CD1c-positive myeloid dendritic cell (primary cell): ENCODE results near the gene EIF5A.

Source experiments
- DNase-seq: peaks from one replicate; pipeline ENCODE4 v3.0.0-alpha.2; 2016; ENCODE audit errors: extremely low spot score

The EIF5A gene

DNA sequence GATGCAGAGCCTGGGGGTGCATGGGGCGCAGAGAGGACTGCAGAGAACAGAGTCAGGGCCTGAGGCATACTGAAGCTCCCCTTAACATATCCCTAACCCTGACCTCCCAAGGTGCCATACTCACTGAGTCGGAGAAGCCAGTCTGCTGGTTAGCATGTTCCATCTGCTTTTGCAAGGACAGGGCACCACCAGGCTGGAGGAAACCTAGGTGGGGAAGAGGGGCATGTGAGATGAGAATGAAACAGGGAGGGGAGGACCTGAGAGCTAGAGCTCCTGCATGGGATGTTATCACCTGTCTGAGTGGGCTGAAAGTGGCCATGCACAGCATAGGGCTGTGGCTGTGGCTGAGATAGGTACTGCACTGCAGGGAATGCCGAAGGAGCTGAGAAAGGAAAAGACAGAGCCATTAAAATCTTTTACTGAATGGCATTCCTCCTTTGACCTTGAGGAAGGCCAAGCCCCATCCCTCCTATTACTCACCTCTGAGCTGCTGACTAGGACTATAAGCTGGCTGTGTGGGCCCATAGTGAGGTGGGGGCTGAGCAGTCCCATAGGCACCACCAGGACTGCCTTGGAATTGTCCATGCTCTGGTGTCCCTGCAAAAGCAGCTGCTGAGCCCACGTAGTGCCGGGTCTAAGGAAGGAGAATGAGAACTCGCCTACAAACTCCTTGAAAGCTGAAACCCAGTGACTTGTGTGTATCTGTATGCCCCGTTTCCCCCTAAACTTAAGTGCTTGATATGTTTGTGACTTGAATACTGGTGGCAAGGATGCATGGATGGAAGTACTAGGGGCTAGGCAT, 5.9 kb downstream of the EIF5A start:
- no peak for DNase-seq

DNA sequence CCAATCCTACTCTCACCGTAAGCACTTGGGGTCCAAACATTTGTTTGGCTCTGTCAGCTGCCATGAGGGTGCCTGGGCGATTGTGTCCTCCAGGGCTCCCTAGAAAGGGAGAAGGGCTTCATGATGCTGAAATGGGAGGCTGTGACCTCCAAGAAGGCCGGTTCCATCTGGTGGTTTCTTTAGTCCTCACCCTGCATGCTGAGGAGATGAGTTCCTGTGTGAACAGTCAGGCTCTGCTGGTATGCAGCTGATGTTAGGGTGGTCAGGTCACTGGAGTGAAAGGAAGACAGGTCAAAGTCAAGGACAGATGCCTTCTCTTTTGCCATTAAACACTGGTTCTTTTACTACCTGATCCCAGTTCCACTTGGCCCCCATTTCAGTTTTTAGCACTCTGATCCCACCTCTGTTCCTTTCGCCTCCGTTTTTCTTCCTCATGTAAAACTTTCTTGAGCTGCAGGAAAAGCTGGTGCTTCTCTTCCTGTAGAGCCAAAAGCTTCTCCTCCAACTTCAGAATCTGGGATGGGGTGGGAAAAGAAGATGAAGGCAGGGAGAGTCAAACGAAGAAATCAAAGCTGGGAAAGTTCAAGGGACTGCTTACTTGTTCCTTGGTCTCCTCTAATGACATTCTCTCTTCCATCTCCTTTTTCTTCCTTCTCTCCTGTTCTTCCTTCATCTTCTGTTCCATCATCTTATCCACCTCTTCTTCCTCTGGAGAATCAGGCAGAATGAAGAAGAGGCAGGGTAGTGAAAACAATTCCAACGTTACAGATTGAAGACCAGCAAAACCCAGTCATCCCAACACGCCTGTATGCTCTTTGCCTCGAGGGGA, 6.7 kb downstream of the EIF5A start:
- DNase-seq: no peak

DNA sequence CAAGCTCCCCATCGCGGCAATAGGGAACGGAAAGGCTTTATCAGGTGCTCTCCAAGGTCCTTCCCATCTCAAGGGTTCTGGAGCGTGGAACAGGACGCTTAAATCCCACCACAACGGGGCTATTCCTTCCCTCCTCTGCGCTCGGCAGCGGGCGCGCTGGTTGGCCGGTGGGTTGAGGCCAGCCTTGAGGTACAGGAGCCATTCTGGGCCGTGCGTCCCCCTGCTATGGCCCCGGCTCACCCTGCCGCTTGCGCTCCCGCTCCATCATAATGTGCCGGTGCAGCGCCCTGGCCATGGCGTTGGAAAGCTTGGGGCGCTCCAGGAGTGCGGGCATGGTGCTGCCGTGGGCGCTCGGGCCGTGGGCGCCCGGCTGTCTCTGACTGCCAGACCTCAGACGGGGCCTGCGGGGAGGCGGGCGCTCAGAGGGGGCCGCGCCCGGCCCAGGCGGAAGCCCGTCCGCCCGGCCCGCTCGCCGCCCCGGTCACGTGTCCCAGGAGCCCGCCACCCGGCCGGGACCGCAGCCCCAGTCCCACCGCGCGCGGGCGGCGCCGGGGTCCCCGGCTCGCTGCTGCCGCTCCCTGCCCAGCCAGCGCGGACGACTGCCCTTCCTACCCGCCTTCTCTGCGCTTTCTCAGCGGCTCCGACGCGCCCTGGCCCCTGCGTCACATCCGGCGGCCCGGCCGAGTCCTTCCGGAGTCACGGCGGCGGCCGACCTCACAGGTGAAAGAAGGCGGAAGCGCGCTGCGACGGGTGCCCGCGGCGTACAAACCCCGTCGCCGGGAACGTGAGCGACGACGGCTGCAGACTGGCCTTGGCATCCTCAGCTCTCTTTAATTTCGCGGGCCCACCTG, 7.5 kb downstream of the EIF5A start, which contains the start of gene GPS2:
TSS of gene GPS2 (minus strand) at position 642 of the 851 bp plus-strand sequence. CDS start at position 334, 308 bp downstream.
- DNase-seq: peak; percentile 92

DNA sequence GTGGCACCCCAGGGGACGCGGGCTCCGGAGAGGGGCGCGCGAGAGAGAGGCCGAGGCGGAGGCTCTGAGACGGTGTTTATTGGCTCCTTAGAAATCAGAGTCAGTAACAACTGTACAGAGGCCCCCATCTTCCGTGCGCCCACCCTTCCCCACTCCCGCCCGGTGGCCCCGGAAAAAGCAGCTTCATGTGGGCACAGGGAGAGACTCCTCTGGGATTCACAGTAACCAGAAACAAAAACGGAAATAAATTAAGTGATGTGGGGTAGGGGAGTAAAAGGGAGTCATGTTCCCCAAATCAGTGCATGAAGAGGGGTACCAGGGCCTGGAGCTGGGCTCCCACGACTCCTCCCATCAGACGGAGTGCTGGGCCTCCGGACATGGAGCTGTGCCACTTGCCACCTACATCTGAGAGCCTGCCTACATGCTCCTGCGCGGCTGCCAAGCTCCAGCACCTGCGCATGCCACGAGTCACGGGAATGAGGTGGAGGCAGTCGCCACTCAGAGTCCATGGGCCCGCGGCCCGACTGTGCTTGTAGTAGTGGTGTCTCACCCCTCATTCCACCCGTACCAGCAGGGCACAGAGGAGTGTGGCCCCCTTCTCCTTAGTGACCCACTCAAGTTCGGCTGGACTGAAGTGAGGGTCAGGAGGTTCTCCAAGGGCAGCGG, 8.3 kb downstream of the EIF5A start:
- DNase-seq: no peak

DNA sequence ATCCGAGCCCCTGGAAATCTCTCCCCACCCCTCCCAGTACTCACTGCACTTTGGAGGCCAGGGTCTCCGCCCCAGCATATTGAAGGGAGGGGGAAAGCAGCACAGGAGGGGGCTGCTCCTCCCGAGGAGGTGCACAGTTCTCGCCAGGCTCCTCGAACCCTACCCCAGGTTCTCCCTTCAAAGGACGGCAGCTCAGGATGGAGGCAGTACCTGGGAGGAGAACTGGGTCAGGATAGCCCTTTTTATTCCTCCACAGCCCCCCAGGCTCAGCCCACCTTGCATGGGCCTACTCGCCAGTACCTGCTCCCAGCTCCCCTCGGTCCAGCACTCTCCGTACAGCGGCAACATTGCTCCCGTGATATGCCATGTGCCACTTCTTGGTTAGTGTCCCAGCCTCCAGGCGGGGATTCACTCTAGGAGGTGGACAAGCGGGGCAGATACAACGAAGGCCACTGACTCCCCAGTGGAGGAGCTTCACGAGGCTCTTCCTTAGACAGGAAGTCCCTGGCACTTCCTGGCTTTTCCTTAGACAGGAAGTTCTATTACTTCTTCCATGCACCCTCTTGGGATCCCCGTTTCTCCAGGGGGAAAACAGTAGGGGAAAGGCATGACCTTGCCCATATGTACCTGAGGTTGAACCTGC, 9.9 kb downstream of the EIF5A start:
- no peak for DNase-seq

DNA sequence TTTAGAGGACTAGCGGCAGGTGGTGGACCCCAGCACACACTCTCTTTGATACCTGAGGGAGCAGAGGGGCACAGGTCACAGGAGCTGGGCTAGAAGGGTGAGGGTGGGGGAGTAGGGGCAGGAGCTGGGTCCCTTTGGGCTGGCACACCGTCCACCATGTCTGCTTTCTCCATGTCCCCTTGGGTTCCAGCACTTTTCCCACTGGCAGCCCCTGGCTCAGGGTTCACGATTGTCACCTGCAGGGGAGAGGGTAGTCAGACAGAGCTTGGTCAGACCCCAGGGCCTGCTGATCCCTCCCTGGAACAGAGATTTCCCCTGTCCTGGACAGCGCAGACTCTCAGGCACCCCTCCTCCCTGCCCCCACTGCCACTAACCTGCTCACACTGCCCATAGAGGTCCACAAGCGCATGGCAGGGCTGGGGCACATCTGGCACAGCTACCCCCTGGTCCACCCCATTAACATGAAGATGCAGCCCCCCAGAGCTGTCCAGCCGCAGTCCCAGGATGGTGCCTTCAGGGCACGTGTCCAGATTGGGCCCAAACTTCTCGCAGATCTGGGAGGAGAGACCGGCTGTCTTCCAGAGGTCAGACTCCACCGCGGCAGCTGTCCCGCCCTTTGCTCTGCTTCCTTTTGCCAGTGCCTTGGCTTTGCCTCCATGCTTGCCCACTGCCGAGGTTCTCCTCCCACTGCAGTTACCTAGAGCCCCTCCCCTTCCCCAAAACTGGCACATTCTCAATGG, 10.9 kb downstream of the EIF5A start:
- no peak for DNase-seq

DNA sequence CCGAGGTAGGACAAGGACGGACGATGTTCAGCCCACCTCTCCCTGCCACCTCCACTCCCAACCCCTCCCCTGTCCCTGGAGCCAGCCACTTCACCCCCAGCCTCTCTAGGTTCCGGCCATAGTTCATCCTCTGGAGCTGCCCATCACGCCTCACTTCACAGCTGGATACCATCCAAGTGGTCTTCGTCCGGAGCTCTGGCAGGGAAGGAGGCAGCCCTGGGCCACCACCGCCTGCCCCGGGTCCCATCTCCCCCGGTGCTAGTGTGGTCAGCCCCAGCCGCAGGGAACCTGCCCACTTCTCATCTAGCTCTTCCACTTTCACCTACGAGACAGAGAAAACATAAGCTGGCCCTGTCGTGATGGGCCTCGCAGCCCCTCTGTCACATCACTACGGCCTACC, 14.0 kb downstream of the EIF5A start:
- DNase-seq: no peak

DNA sequence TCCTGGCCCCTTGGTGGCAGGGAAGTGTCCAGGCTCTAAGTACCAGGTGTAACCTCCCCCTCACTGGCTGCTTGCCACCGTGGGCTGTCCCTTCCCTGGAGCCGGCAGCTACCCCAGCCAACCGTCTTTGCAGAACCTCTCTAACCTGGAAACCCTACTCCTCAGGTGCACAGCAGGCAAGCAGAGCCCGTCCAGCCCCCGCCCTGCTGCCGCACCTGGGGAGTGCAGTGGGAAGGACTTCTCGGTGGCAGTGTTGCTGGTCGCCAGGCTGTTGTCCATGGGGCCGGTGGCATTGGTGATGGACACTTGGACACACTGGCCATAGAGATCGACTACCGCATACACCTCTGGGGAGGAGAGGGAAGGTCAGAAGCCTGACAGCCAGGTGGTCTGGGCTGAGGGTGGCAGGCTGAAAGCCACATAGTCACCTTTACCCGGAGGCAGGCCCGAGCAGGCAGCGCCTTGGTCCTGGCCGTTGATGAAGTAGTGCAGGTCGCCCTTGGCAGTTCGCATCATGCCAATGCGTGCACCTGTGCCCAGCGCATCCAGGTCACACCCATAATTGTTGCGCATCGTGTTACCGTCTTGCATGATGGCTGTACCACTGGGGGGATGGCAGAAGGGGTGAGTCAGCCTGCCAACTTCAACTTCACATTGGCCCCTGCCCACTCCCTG, 15.2 kb downstream of the EIF5A start:
- no peak for DNase-seq

DNA sequence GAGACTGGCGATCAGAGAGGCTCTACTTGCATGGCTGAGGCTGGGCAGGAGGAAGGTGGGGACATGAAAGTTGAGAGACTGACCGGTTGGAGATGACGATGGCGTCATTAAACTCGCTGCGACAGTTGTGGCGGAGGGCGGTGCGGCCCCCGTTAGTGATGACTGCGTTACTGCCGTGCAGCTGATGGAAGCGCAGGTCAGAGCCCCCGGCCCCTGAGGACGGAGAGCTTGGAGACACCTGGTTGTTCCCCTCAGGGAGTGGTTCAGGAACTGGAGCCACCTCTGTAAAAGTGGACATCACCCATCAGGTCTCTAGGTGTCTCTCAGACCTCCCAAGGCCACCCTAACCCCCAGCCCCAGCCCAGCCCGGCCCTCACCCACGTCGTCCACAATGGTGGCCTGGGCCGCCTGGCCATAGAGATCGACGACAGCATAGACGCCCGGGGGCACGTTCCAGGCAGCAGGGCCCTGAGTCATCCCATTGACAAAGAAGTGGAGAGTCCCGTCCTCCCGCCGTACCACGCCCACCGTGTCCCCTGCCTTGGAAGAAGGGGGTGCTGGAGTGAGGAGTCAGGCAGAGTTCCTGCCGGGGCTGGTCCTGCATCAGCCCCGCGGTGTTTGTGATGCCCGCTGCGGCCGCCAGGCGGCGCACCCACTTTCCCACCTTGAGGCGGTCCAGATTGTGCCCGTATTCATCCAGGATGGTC, 16.5 kb downstream of the EIF5A start:
- DNase-seq: peak; percentile 61

DNA sequence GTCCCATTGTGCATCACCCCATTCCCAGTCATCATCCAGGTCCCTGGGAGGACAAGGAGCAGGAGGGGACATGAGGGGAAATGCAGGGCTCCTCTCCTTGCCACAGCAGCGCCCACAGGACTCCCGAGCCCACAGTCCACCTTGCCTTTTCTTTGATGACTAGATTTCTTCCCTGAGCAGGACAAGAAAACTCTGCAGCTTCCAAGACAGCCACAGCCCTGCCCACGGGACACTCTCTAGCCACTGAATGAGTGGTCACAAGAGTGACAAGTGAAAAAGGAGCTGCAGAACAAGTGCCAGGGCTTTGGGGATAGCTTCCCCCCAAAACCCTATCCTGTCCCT, 17.0 kb downstream of the EIF5A start:
- no peak for DNase-seq

DNA sequence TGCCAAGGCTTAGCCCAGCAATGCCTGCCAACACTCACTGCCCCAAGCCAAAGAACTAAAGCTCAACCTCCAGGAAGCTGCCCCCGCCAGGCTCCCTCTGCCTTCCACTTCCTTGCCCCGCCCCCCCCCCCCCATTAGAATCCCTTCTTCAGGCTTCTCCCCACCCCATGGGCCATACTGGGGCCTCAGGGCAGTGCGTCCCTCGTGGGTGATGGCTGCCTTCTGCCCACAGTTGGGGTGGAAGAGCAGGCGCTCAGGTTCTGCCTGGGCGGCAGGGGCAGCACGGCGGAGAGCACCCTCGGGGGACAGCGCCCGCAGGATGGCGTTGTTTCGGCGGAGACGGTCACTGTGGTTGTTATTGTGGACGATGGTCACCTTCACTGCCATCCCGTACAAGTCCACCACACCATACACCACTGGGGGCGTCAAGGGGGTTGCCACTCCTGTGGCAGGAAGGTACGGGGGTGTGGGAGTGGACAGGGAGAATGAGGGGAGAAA, 17.7 kb downstream of the EIF5A start:
- DNase-seq: no peak

DNA sequence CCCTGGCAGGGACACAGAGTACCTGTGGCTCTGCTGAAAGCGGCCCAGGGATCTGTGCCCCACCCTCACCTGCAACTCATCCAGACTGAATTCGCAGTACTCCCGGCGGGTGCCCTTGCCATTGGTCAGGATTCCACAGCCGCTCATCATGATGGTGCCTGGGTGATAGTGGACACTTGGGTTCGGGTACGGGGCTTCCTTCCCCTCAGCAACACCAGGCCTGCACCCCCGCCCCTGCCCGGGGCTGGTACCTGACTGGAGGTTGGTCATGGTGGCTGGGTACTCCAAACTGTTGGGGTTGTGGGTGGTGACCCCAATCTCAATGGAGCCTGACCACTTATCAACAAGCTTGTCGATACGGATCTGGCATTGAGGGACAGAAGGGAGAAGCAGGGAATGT, 18.8 kb downstream of the EIF5A start:
- DNase-seq: no peak

DNA sequence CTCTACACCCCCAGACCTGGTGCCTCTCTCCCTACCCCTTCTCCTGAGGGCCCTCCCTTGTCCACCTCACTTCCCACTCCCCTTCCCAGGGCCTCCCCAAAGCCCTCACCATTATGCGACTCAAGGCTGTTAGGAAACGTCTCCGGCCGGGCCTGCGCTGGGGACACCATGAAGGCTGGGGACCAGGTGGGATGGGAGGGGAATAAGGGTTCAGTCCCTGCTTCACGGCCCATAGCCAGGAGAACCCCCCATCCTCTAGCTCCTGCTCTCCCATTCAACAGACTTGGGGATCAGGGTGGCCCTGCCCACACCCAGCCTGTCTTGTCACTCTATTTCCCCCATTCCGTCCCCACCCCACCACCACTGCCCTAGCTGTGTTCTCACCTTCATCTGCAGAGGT, 19.6 kb downstream of the EIF5A start:
- DNase-seq: no peak

DNA sequence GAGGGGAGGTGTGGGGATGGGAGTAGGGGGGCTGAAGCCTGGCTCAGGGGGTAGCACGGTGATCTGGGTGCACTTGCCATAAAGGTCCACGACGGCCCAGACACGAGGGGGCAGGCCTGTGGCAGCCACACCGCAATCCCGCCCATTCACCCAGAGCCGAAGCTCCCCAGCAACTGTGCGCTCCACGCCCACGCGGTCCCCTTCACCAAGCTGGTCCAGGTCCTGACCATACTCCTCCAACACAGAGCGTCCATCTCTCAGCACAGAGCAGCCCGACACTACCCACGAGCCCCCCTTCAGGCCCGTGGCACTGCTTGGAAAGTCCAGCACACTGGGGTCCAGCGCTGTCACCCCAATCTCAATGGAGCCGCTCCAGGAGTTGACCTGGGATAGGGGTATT, 20.1 kb downstream of the EIF5A start:
- DNase-seq: no peak

DNA sequence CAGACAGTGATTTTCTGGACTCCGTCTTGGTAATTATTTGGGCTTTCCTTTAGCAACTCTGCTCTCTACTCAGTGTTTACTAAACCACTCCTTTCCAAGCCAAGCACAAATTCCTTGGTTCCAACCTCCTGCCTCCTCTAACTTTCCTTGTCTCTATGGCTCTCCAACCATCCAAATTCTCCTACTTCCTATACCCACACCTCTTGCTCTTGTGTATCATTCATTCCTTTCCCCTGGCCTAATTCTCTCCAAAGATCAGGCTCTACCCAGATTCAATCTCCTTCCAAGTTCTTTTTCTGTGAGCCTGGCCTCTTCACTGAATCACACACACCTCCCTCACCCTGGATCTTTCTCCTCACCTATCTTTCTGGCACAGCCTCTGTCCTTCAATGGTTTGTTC, 20.6 kb downstream of the EIF5A start:
- DNase-seq: no peak

DNA sequence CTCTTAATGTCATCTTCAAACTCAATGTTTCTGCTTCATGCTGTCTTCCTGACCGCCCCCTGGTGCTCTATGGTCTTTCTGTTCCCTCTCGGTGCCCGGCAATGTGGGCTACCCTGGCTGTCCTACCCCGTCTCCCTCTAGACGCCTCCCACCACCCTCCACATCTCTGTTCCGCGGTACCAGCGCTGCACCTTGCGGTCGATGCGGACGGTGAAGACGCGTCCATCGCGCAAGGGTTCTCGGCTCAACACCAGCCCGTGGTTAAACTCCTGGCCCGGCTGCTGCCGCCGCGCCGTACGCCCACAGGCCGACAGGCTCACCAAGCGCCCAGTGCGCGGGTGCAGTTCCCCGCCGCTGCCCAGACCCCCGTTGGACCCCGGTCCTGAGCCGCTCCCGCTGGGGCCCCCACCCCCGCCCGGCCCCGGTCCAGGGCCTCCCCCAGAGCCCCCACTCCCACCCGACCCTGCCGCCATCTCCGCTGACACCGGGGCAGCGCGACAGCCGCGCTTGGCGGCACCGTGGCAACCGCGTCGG, 21.5 kb downstream of the EIF5A start, which contains the start of gene NEURL4:
TSS of gene NEURL4 (minus strand) at position 496 of the 534 bp plus-strand sequence. CDS start at position 473, 23 bp downstream.
- no peak for DNase-seq

DNA sequence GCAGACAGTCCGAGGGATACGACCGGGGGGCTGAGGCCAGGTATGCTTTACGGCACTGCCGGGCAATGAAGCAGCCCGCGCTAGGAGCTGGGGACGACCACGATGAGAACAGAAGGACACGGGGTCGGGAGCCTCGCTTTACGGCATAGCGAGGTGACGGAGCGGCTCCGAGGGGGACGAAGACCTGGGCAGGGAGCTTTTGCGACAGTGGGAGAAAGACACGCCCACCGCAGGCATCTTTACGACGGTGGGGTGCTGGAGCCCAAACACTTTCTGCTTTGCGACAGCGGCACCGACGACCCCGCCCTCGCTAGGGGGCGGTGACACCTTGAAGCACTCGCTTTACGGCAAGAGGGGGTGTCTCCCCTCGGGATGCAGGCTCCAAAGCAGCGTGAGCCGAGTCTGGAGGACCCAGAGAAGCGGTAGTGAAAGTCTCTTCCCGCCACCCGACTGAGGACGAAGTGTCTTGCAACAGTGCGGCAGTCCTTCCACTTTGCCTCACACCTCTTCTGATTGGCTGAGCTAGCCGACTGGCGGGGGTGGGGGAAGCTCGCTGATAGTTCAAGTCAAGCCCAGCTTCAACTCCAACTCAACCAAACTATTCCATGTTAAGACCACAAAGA, 22.1 kb downstream of the EIF5A start:
- DNase-seq: peak; percentile 100

DNA sequence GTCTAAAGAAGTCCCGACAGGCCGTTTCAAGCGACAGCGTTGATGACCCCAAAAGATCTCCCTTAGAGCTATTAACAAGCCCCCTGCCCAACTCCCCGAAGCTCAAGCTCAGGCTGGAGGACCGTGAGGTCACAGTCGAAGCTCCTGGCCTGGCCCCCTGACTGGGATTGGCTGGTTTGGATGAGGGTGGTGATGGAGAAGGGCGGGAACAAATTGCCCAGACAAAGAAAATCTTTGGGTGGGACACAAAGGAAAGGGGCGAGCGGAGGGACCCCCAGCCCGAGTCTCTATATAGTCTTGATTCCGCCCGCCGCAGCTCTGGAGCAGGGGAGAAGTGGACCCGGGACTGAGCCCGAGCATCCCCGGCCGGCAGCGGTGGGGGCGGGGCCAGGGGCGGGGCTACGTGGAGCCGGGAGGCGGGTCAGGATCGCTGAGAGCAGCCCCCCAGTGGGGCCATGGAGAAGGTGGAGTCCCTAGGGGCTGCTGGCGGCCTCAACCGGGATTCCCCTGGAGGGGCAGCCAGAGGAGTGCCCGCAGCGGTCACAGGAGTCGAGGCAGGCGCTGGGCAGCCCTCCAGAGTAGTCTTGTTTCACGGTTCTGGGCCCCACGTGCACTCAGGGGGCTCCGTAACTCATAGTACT, 22.7 kb downstream of the EIF5A start:
- no peak for DNase-seq
